ENCODE results near the gene C11orf97.
A peak's percentile ranks its signal among the peaks of the same experiment; 100 is the strongest.
"Not testable (repeated sequence)": the region's sequence is repeated elsewhere in the genome, so short reads cannot be mapped to it uniquely, and the experiment has no call there.

Gene C11orf97, protein sequence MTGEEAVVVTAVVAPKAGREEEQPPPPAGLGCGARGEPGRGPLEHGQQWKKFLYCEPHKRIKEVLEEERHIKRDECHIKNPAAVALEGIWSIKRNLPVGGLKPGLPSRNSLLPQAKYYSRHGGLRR

DNA sequence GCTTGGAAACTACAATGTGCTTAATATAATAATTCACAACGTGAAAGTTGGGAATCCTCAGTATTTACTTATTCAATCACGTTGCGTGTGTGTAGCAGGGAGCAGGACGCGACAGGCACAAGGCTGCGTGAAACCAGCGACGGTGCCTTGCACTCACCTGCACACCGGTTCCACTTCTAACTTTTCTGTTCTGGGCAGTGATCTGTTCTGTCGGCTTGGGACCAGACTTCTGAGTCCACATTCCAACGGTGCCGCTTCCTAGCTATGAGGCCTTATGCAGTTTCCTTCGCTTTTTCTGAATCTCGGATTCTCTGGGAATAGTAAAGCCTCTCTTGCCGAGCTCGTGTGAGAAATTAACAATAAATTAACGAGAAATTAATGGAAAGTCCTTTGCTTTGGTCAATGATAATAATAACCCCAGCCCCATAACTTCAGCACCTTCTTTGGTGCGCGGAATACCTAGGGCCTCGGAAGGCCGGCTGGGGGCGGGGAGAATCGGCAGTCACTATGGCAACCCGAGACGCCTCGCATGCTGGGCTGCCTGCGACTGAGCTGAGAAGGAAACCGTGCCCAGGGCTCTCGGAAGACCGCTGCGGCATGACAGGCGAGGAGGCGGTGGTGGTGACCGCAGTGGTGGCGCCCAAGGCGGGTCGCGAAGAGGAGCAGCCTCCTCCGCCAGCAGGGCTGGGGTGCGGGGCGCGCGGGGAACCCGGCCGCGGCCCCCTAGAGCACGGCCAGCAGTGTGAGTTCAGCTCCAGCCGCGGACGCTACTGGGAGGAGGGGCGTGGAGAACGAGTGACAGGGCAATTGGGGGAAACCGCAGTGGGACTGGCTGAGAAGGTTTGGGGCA, at the start of gene C11orf97:
Gene C11orf97 (plus strand): TSS at position 530 of the 850 bp plus-strand sequence. CDS start 68 bp downstream, at position 598.
- DNase-seq: peak; percentile 37

DNA sequence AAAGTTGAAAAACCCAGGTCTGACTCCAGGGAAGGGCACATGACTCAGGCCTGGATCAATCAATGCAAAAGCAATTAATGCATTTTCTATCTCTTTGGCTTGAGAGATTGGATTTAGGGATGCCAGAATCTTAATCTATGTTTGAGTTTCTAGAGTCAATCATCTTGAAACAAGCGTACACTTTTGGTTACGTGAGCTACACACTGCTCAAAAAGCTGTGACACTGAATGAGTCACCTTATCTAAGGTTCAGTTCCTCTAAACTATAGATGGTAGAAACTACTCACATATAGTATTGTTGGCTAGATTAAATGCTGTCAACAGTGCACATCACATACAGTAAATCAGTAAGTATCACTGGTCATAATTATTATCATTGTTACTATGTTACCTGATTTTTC, 42.8 kb upstream of the C11orf97 start:
- DNase-seq: no peak

DNA sequence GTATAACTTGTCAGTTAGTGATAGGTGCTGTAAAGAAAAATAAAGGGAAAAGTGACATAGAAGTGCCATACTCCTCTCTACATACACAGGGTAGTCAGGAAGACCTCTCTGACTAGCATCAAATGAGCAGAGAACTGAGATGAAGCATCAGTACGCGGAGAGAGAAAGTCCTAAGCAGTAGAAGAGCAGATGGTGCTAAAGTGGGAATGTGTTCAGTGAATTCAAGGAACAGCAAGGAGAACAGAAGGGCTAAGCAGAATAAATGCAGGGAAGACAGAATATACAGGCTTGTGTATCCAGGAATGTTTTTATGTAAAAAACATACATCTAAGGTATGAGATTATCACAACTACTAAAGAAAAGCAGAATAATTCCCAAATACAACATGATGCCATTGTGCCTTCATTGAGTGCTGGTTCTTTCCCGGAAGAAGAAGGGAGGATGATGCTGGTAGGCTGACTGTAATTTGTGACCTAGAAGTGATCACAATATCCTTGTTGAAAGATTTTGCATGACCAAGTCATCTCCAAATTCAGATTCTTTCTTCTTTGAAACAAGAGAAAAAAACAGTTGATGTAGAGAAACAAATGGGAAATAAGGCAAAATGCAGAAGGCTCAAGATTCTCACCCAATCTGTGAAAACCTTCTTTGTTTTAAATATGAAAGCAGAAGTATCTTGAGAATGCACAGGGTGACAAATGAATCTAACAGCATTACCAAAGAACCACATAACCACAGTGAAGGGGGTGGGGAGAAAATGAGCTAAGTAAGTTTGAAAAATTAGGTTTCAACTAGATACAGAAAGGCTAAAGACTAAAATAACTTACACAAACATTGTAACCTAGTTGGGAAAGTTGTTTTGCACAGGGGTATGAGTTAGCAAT, 39.1 kb upstream of the C11orf97 start:
- DNase-seq: no peak

DNA sequence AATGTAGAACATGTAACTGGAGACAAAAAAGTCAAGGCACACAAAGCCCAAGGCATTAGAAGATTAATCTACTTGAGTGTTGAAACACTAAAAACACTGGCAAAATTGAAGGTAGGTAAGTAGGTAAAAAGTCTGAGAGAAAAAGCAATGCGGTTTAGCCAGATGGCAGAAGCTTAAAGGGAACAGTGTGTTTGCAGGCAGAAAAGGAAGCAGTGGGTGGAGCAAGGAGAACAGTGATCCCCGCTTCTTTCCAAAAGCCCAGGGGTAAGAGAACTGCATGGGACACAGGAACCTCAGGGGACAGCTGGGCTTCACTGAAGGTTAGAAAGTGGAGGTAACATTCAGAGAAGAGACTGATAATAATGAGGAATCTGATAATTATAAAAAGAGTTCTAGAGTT, 34.6 kb upstream of the C11orf97 start:
- DNase-seq: no peak

- DNase-seq: no peak
These were observed 30.9 kb upstream of the C11orf97 start for GRCh38 chr11:94481342-94481741.

DNA sequence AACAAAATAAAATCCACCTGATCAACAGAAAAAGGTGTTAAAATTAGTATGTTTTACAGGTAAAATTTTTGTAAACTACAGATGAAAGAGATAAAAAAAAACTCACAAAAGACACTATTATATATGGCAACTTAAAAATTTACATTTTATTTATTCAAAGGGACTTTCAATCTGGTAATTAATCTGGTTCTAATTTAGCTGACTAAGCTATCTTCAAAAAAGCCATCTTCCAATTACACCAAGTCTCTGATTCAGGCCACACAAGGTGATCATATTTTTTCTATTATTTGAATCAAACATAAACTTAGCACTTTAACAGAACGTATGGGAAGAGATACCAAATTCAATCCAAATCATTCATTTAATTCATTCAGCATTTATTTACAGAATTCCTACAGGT, 26.2 kb upstream of the C11orf97 start:
- DNase-seq: no peak

DNA sequence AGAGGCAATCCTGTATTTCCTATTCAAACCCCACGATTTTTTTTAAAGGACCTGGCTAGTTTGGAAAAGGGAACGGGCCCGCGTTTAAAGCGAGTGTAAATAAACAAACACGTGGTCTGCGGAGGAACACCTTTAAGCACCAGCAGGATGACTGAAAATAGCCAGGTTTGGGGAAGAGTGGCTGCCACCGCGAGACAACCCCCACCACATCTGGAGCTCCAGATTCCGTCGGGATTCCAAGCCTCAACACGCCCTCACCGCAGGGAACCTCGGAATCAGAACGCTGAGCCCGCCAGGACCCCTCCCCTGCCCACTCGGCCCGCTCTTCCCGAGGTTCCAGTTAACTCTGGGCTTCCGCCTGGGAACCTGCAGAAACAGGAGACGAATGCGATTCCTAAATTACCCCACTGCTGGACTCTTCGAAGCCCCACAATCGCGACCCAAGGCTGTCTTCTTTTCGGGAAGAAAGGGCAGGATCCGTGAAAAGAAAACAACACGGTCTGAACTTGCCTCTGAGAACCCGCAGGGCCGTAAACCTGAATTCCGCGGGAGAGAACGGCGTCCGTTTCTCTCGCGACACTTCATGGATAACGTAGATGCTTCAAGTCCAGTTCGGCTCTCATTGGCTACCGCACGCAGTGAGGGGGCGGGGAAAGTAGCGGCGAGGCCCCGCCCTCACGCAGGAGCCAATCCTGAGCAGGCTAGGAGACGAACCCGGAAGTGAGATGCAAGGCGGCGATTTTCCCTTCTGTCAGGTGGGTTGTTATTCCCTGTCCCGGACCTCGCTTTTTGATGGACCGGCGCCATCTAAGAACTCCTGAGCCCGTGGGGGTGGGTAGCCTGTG, 18.8 kb upstream of the C11orf97 start, which contains the start of the genes ANKRD49 and MRE11:
Gene ANKRD49 (plus strand): TSS at position 704 of the 845 bp plus-strand sequence. CDS start 2,710 bp downstream, outside the sequence.
Gene MRE11 (minus strand): TSS at position 564 of the 845 bp plus-strand sequence. CDS start 1,043 bp downstream, outside the sequence.
- peak; percentile 94 for DNase-seq

DNA sequence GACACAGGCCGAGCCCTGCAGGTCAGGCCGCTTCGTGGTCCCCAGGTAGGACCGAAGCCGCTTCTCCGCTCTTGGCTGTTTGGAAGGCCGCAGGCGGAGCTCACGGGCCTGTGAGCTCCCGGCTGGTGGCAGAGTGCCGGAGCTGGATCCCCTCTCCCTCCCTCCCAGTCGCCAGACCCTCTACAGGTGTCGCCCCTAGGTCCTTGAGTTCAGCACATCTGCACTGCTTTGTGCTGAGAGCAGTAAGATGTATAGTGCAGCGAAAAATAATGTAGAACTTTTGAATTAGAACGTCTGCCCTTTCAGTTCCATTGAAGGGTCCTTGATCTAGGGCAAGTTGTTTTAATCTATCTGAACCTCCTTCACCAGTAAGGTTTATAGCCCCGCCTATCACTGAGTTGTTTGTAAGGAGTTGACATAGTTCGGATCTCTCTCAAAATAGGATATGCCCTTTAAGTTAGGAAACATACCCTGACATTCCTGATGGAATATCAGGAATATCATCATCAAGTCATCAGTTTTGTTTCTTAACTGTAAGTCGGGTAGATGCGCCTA, 18.1 kb upstream of the C11orf97 start:
- DNase-seq: no peak

GRCh38 chr11:94500181-94500580, 12.1 kb upstream of the C11orf97 start:
- no peak for DNase-seq

GRCh38 chr11:94501522-94501921, 10.7 kb upstream of the C11orf97 start:
- no peak for DNase-seq

DNA sequence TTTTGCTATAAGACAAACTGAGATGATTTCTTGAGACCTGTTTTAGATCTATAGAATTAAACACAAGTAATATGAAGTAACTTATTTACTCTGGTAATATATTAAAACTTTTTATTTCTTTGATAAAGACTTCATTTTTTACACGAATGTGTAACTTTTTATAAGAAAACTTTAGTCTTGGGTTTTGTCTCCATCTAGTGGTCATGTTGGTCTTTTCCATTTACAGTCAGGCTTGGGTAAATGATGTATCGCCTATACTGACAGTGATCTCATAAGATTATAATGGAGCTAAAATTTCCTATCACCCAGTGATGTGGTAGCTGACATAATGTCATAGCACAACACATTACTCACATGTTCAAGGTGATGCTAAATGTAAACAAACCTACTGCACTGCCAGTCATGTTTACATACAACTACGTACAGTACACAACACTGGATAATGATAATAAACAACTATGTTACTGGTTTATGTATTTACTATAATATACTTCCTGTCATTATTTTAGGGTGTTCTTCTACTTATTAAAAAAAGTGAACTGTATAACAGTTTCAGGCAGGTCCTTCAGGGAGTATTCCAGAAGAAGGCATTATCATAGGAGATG, 7.5 kb upstream of the C11orf97 start:
- DNase-seq: peak; percentile 13

GRCh38 chr11:94506513-94506912, 5.7 kb upstream of the C11orf97 start:
- DNase-seq: not testable (repeated sequence)

GRCh38 chr11:94507485-94507884, 4.8 kb upstream of the C11orf97 start:
- DNase-seq: no peak

- peak; percentile 38 for DNase-seq
These were observed 830 bp downstream of the C11orf97 start for GRCh38 chr11:94513091-94513490.

- no peak for DNase-seq
These were observed 3.1 kb downstream of the C11orf97 start for GRCh38 chr11:94515398-94515797.

DNA sequence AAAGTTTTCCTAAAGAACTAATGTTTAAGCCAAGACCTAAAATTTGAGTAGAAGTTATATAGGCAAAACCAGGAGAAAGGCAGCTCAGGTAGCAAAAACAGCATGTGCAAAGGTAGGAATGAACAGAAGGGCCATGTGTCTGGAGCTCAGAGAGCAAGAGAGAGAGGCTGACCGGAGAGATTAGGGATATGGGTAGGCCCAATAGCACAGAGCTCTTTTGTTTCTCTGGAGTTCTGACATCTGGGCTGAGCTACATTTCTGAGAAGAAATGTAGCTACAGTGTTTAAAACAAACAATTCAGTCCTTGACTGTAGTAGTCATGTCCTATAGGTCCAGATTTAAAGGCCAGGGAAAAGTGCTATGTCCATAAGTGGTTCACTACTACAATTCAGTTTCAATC, 4.5 kb downstream of the C11orf97 start:
- DNase-seq: no peak

DNA sequence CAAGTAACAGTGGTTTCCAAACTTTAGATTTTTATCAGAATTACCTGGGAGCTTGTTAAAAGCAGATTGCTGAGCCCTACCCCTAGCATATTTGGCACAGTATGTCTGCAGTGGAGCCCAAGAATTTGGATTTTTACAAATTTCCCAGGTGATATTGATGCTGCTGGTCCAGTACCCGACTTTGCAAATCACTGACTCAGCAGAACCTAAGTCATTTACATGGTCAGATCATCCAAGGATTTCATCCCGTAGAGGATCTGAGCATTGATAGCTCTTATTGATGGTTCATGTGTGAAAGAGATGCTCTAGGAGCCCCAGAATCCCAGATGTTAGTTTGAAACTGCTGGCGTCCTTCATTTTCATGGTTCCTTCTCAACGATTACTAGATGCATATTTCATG, 6.0 kb downstream of the C11orf97 start:
- no peak for DNase-seq

GRCh38 chr11:94519478-94520084, 7.3 kb downstream of the C11orf97 start:
- DNase-seq: peak; percentile 22

DNA sequence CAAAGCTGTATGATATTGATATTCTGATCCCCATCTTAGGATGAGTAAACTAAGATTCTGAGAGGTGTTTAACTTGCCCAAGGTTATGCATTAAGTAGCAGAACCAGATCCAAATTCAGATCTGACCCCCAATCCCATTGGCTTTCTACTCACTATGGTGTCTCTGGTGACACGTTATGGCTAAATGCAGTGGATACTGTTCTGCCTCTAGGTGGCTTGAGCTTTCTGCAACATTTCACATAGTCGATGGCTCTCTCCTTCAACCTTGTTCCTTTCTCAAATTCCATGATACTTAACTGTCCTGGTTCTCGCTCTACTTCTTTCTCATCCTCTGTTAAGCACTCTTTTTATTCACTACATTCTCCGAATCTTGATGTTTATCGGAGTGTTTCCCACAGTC, 9.4 kb downstream of the C11orf97 start:
- no peak for DNase-seq

GRCh38 chr11:94524341-94524740, 12.1 kb downstream of the C11orf97 start:
- no peak for DNase-seq
